ENCODE results near the gene FOXO3B.
"Not testable (repeated sequence)": the region's sequence is repeated elsewhere in the genome, so short reads cannot be mapped to it uniquely, and the experiment has no call there.

FOXO3B gene

GRCh38 chr17:18650094-18650493 is 32.0 kb downstream of the FOXO3B start:
- not testable (repeated sequence) for DNase-seq (ENCODE audit: low read depth)

- DNase-seq (ENCODE audit: low read depth): not testable (repeated sequence)
Observed at GRCh38 chr17:18644291-18644690, 37.8 kb downstream of the FOXO3B start, which contains the start of gene TBC1D28. Gene TBC1D28, minus strand, starts transcription at chr17:18644391. Its CDS starts 3,039 bp downstream, at chr17:18641352.

- not testable (repeated sequence) for DNase-seq (ENCODE audit: low read depth)
Observed at GRCh38 chr17:18643124-18643523, 39.0 kb downstream of the FOXO3B start.

GRCh38 chr17:18638357-18638756 is 43.8 kb downstream of the FOXO3B start:
- DNase-seq (ENCODE audit: low read depth): not testable (repeated sequence)

- DNase-seq (ENCODE audit: low read depth): not testable (repeated sequence)
Observed at GRCh38 chr17:18636237-18636636, 45.9 kb downstream of the FOXO3B start.

- not testable (repeated sequence) for DNase-seq (ENCODE audit: low read depth)
Observed at GRCh38 chr17:18635773-18636172, 46.3 kb downstream of the FOXO3B start.

- not testable (repeated sequence) for DNase-seq (ENCODE audit: low read depth)
Observed at GRCh38 chr17:18634550-18635263, 47.4 kb downstream of the FOXO3B start.

Measured in activated T-cell treated with anti-CD3 and anti-CD28 coated beads for 24 hours (primary cell).